Loucy (cell line): ENCODE results near the gene PKP1.

ENCODE experiments used
- H2AFZ ChIP-seq: fragments of 200-600 bp; sonication (generic); 2 replicates; pipeline ENCODE4 v1.6.0; 2016; ENCODE audit warnings: antibody characterized with exemption, mild to moderate bottlenecking, low read length, moderate library complexity
- H3F3A ChIP-seq: fragments of 200-600 bp; 2 replicates; pipeline ENCODE4 v1.6.0; 2016; ENCODE audit warnings: antibody characterized with exemption, low read depth, mild to moderate bottlenecking
- H3K27me3 ChIP-seq: fragments of 200-600 bp; sonication (generic); 2 replicates; pipeline ENCODE4 v1.6.1; 2014; ENCODE audit warnings: low read length, mild to moderate bottlenecking; ENCODE audit not compliant: insufficient read depth, poor library complexity, severe bottlenecking
- H3K36me3 ChIP-seq: fragments of 200-600 bp; sonication (generic); 2 replicates; pipeline ENCODE4 v1.6.1; 2016; ENCODE audit warnings: low read length; ENCODE audit not compliant: insufficient read depth
- H3K4me1 ChIP-seq: fragments of 200-600 bp; sonication (generic); 2 replicates; pipeline ENCODE4 v1.5.1; 2014; ENCODE audit warnings: low read length, mild to moderate bottlenecking; ENCODE audit not compliant: insufficient read depth, poor library complexity, severe bottlenecking
- H3K4me2 ChIP-seq: fragments of 200-600 bp; sonication (generic); 2 replicates; pipeline ENCODE4 v1.6.0; 2014; ENCODE audit warnings: antibody characterized with exemption, low read length, low read depth, mild to moderate bottlenecking; ENCODE audit not compliant: poor library complexity, severe bottlenecking
- H3K4me3 ChIP-seq: fragments of 200-600 bp; sonication (generic); 2 replicates; pipeline ENCODE4 v1.5.1; 2014; ENCODE audit warnings: low read length, mild to moderate bottlenecking, mixed read lengths; ENCODE audit not compliant: poor library complexity, severe bottlenecking
- H3K79me2 ChIP-seq: fragments of 200-600 bp; sonication (generic); 2 replicates; pipeline ENCODE4 v1.6.1; 2014; ENCODE audit warnings: low read length; ENCODE audit not compliant: insufficient read depth
- H3K9ac ChIP-seq: fragments of 200-600 bp; sonication (generic); 2 replicates; pipeline ENCODE4 v1.6.0; 2014; ENCODE audit warnings: mild to moderate bottlenecking, low read depth, low read length, moderate library complexity; ENCODE audit not compliant: poor library complexity, severe bottlenecking
- H3K9me2 ChIP-seq: fragments of 200-600 bp; sonication (generic); replicated peaks from 2 replicates; pipeline ENCODE4 v1.6.1; 2016; ENCODE audit warnings: low read depth, low read length, mixed read lengths
- H3K9me3 ChIP-seq: fragments of 200-600 bp; sonication (generic); 2 replicates; pipeline ENCODE4 v1.6.1; 2014; ENCODE audit warnings: mild to moderate bottlenecking, antibody characterized with exemption, low read length, low read depth; ENCODE audit not compliant: insufficient read depth
- H4K20me1 ChIP-seq: fragments of 200-600 bp; sonication (generic); 2 replicates; pipeline ENCODE4 v1.6.0; 2014; ENCODE audit warnings: antibody characterized with exemption, low read length, mild to moderate bottlenecking; ENCODE audit not compliant: insufficient read depth, poor library complexity, severe bottlenecking
- EZH2phosphoT487 ChIP-seq: fragments of 200-600 bp; IDR thresholded peaks from 2 replicates; pipeline ENCODE4 v1.6.1; 2018; ENCODE audit warnings: antibody characterized with exemption, mild to moderate bottlenecking, moderate library complexity, borderline replicate concordance
- TF ChIP-seq, protein P1 (sequence below): fragments of 200-600 bp; sonication (generic); conservative IDR thresholded peaks from 2 replicates; pipeline ENCODE4 v1.5.1; 2014; ENCODE audit warnings: mild to moderate bottlenecking, antibody characterized with exemption, low read length

The PKP1 gene

DNA sequence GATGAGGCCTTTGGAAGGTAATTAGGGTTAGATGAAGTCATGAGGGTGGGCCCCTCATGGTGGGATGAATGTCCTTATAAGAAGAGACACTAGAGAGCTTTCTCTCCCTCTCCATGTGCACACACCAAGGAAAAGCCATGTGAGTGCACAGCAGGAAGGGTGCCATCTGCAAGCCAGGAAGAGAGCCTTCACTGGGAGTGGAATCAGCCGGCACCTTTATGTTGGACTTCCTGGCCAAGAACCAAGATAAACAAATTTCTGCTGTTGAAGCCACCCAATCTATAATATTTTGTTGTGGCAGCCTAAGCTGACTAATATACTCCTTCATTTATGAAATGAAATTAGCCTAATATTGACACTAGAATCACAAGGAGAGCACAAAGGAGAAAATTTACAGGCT, 38.2 kb upstream of the PKP1 start:
- Histone ChIP-seq H3K9me2 (no peaks in the 10 kb centered on the region), H3K36me3 (no peaks in the 10 kb centered on the region), H3K9ac (no peak overlapping the region), H3K4me2 (no peak overlapping the region), H3K4me1 (no peaks in the 10 kb centered on the region), H4K20me1 (no peaks in the 10 kb centered on the region), H3F3A (no peaks in the 10 kb centered on the region), H3K27me3 (peaks cover 15% of the 10 kb centered on the region), H3K9me3 (no peaks in the 10 kb centered on the region), H3K79me2 (no peaks in the 10 kb centered on the region), H3K4me3 (no peak overlapping the region), H2AFZ (no peak overlapping the region)
- TF ChIP-seq, protein P1, sequence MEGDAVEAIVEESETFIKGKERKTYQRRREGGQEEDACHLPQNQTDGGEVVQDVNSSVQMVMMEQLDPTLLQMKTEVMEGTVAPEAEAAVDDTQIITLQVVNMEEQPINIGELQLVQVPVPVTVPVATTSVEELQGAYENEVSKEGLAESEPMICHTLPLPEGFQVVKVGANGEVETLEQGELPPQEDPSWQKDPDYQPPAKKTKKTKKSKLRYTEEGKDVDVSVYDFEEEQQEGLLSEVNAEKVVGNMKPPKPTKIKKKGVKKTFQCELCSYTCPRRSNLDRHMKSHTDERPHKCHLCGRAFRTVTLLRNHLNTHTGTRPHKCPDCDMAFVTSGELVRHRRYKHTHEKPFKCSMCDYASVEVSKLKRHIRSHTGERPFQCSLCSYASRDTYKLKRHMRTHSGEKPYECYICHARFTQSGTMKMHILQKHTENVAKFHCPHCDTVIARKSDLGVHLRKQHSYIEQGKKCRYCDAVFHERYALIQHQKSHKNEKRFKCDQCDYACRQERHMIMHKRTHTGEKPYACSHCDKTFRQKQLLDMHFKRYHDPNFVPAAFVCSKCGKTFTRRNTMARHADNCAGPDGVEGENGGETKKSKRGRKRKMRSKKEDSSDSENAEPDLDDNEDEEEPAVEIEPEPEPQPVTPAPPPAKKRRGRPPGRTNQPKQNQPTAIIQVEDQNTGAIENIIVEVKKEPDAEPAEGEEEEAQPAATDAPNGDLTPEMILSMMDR, result no peak
- TF ChIP-seq EZH2phosphoT487, result no peak

DNA sequence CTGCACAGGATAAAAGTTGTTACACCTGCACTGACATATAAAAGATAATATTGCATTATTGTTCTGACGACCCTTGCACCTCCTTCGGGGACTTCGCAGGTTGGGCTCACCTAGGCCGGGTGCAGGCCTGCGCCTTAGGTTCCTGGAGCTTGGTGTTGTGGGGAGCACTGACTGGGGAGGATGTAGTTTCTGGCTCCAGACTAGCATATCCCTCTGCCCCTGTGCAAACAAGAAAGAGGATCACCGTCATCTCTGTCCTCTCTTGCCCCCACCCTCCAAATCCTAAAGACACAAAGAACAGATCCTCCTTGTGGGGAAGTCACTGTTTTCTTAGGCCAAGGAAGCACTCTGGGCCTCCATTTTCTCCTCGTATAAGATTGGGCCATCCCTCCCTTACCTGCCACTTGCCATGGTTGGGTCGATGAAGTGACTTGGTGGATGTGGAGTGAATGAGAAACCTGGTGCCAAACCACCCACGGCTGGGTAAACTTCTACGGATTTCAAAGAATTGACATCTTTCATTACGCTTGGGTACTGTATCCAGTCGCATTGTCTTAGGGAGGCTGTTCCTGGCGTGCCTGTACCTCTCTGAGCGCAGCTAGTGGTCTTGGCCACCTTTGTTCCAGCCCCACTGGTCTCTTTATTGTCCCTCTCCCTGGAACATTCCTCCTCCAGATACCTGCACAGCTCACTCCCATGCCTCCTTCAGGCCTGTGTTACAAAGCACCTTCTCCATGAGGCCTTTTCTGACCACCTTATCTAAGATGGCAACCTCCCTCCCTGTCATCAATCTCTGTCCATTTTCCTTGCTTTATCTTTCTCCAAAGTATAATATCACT, 34.4 kb upstream of the PKP1 start:
- Histone ChIP-seq H3K9me2 (no peaks in the 10 kb centered on the region), H3K79me2 (no peaks in the 10 kb centered on the region), H3K4me2 (no peak overlapping the region), H3K4me1 (no peaks in the 10 kb centered on the region), H3K9ac (no peak overlapping the region), H3K27me3 (peaks cover 3% of the 10 kb centered on the region), H3K4me3 (no peak overlapping the region), H2AFZ (no peak overlapping the region), H3K36me3 (no peaks in the 10 kb centered on the region), H3K9me3 (no peaks in the 10 kb centered on the region), H3F3A (no peaks in the 10 kb centered on the region), H4K20me1 (no peaks in the 10 kb centered on the region)
- TF ChIP-seq, protein P1, result no peak
- TF ChIP-seq EZH2phosphoT487, result no peak

DNA sequence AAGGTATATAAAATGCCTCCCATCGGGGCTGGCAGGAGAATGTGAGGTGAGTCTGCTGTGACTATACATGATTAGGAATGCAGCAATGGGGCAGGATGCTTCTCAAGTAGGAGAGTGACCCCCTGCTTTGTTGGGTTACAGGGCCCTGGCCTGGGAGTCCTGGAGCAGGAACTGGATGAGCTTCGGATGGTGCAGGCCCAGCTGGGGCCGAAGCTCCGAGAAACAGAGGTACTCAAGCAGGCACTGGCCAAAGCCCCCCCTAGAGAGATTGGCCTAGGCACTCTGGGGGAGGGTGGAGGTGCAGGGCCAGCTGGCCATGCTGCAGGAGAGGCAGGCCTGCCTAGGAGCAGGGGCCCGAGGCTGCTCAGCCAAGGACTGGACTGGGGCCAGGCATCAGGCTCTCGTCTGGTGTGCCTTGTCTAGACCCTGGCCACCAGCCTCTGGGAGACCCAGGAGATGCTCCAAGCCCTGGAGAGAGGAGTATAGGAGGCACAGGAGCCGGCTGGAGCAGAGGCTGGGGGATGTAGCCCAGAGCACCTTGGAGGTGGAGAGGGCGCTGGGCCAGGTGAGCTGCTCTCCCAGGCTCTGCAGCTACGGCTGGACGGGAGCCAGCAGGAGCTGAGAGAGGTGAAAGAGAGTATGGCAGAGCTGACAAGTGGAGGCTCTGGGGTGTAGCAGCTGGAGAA, 32.8 kb upstream of the PKP1 start:
- Histone ChIP-seq H3K9me2 (no peaks in the 10 kb centered on the region), H4K20me1 (no peaks in the 10 kb centered on the region), H3F3A (no peaks in the 10 kb centered on the region), H3K4me1 (no peaks in the 10 kb centered on the region), H3K36me3 (no peaks in the 10 kb centered on the region), H3K4me3 (no peak overlapping the region), H3K79me2 (no peaks in the 10 kb centered on the region), H3K4me2 (no peak overlapping the region), H3K9ac (no peak overlapping the region), H3K9me3 (no peaks in the 10 kb centered on the region), H2AFZ (no peak overlapping the region), H3K27me3 (no peaks in the 10 kb centered on the region)
- no peak for TF ChIP-seq EZH2phosphoT487
- TF ChIP-seq, protein P1, result no peak
